Measurements from ENCODE around the gene HTR3A. TPM values are rescaled to one million over a fixed set of nuclear protein-coding genes. Genes with fewer than 3 reads are reported as not detected.

The HTR3A gene
- total RNA-seq, 3 donors from 2014 or later (not counting 1 experiment from before 2014, with no cell fraction given) = not detected

- intact Hi-C loops (cut with micrococcal nuclease) = no loop called here
- H3K36me3 Mint-ChIP-seq = no peaks in the 10 kb centered on the region
- H3K27me3 ChIP-seq (ENCODE audit: control insufficient read depth, insufficient read depth, low read length) = no peaks in the 10 kb centered on the region
- peaks cover 7 to 27% of the 10 kb centered on the region in 2 donors for H3K27me3 Mint-ChIP-seq (ENCODE audit: low read depth in 2 of 2)
- no peak for DNase-seq
- no peaks in the 10 kb centered on the region for H3K9me3 Mint-ChIP-seq
- H3K27ac Mint-ChIP-seq = no peak overlapping the region
- H3K4me3 Mint-ChIP-seq = no peak overlapping the region
- no peaks in the 10 kb centered on the region for H3K36me3 ChIP-seq (ENCODE audit: control insufficient read depth, insufficient read depth, low read length)
- no peaks in the 10 kb centered on the region for H3K4me1 Mint-ChIP-seq
- no peaks in the 10 kb centered on the region for H3K4me1 ChIP-seq (ENCODE audit: control insufficient read depth, insufficient read depth, low read length)
- TF ChIP-seq, protein P1, sequence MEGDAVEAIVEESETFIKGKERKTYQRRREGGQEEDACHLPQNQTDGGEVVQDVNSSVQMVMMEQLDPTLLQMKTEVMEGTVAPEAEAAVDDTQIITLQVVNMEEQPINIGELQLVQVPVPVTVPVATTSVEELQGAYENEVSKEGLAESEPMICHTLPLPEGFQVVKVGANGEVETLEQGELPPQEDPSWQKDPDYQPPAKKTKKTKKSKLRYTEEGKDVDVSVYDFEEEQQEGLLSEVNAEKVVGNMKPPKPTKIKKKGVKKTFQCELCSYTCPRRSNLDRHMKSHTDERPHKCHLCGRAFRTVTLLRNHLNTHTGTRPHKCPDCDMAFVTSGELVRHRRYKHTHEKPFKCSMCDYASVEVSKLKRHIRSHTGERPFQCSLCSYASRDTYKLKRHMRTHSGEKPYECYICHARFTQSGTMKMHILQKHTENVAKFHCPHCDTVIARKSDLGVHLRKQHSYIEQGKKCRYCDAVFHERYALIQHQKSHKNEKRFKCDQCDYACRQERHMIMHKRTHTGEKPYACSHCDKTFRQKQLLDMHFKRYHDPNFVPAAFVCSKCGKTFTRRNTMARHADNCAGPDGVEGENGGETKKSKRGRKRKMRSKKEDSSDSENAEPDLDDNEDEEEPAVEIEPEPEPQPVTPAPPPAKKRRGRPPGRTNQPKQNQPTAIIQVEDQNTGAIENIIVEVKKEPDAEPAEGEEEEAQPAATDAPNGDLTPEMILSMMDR (IDR thresholded peaks at IDR 0.05) = no peak
- 68% methylated on average over 6 of the region's 6 CpGs for whole genome bisulfite sequencing (ENCODE audit: insufficient coverage)
- no peaks in the 10 kb centered on the region for H3K9me3 ChIP-seq (ENCODE audit: control insufficient read depth, insufficient read depth, low read length)
- ATAC-seq = no peak
- no peak overlapping the region for H3K27ac ChIP-seq (ENCODE audit: low read length)
- no peak overlapping the region for H3K4me3 ChIP-seq (ENCODE audit: low read length)
These were observed 9.9 kb downstream of the HTR3A start for GRCh38 chr11:113984781-113985180.

- Mint-ChIP-seq H3K36me3 (no peaks in the 10 kb centered on the region), H3K4me3 (no peak overlapping the region), H3K9me3 (no peaks in the 10 kb centered on the region), H3K27me3 (ENCODE audit: low read depth in 2 of 2) (peaks cover 3 to 15% of the 10 kb centered on the region in 2 donors), H3K4me1 (no peaks in the 10 kb centered on the region), H3K27ac (no peak overlapping the region)
- intact Hi-C loops (cut with micrococcal nuclease) = no loop called here
- no peaks in the 10 kb centered on the region for H3K27me3 ChIP-seq (ENCODE audit: control insufficient read depth, insufficient read depth, low read length)
- no peak overlapping the region for H3K4me3 ChIP-seq (ENCODE audit: low read length)
- TF ChIP-seq, protein P1 (IDR thresholded peaks at IDR 0.05) = no peak
- H3K36me3 ChIP-seq (ENCODE audit: control insufficient read depth, insufficient read depth, low read length) = no peaks in the 10 kb centered on the region
- 83% methylated on average over 4 of the region's 4 CpGs for WGBS (ENCODE audit: insufficient coverage)
- H3K4me1 ChIP-seq (ENCODE audit: control insufficient read depth, insufficient read depth, low read length) = no peaks in the 10 kb centered on the region
- H3K27ac ChIP-seq (ENCODE audit: low read length) = no peak overlapping the region
- no peak for DNase-seq
- H3K9me3 ChIP-seq (ENCODE audit: control insufficient read depth, insufficient read depth, low read length) = no peaks in the 10 kb centered on the region
- ATAC-seq = no peak
These were observed 11.0 kb downstream of the HTR3A start for GRCh38 chr11:113985906-113986305.

- intact Hi-C loops (cut with micrococcal nuclease) = no loop called here
- Mint-ChIP-seq H3K9me3 (no peaks in the 10 kb centered on the region), H3K4me3 (no peak overlapping the region), H3K27me3 (ENCODE audit: low read depth in 2 of 2) (peaks cover 3 to 13% of the 10 kb centered on the region in 2 donors), H3K4me1 (no peaks in the 10 kb centered on the region), H3K36me3 (no peaks in the 10 kb centered on the region), H3K27ac (no peak overlapping the region)
- TF ChIP-seq, protein P1 (IDR thresholded peaks at IDR 0.05) = no peak
- H3K36me3 ChIP-seq (ENCODE audit: control insufficient read depth, insufficient read depth, low read length) = no peaks in the 10 kb centered on the region
- no peaks in the 10 kb centered on the region for H3K4me1 ChIP-seq (ENCODE audit: control insufficient read depth, insufficient read depth, low read length)
- no peaks in the 10 kb centered on the region for H3K27me3 ChIP-seq (ENCODE audit: control insufficient read depth, insufficient read depth, low read length)
- ATAC-seq (no peak), DNase-seq (no peak)
- no peak overlapping the region for H3K4me3 ChIP-seq (ENCODE audit: low read length)
- H3K27ac ChIP-seq (ENCODE audit: low read length) = no peak overlapping the region
- 84% methylated on average over 18 of the region's 18 CpGs for WGBS (ENCODE audit: insufficient coverage)
- H3K9me3 ChIP-seq (ENCODE audit: control insufficient read depth, insufficient read depth, low read length) = no peaks in the 10 kb centered on the region
These were observed 11.6 kb downstream of the HTR3A start for GRCh38 chr11:113986351-113987140.

GRCh38 chr11:113989381-113989780 lies 14.5 kb downstream of the HTR3A start:
- DNase-seq (no peak), ATAC-seq (no peak)
- Histone ChIP-seq H3K27me3 (ENCODE audit: control insufficient read depth, insufficient read depth, low read length) (no peaks in the 10 kb centered on the region), H3K4me1 (ENCODE audit: control insufficient read depth, insufficient read depth, low read length) (no peaks in the 10 kb centered on the region), H3K36me3 (ENCODE audit: control insufficient read depth, insufficient read depth, low read length) (no peaks in the 10 kb centered on the region), H3K9me3 (ENCODE audit: control insufficient read depth, insufficient read depth, low read length) (no peaks in the 10 kb centered on the region), H3K27ac (ENCODE audit: low read length) (no peak overlapping the region), H3K4me3 (ENCODE audit: low read length) (no peak overlapping the region)
- TF ChIP-seq, protein P1 (IDR thresholded peaks at IDR 0.05) = no peak
- intact Hi-C loops (cut with micrococcal nuclease) = no loop called here
- no peaks in the 10 kb centered on the region for H3K36me3 Mint-ChIP-seq
- H3K4me3 Mint-ChIP-seq = no peak overlapping the region
- H3K4me1 Mint-ChIP-seq = no peaks in the 10 kb centered on the region
- no peak overlapping the region for H3K27ac Mint-ChIP-seq
- H3K9me3 Mint-ChIP-seq = no peaks in the 10 kb centered on the region
- WGBS (ENCODE audit: insufficient coverage) = 79% methylated on average over 15 of the region's 15 CpGs
- H3K27me3 Mint-ChIP-seq (ENCODE audit: low read depth in 2 of 2) = peaks cover 16 to 21% of the 10 kb centered on the region in 2 donors

Measured in natural killer cell (primary cell).